Liver (tissue), 9 donors: ENCODE measurements around the gene ANKRD61. TPM values are rescaled to one million over a fixed set of nuclear protein-coding genes. Genes with fewer than 3 reads are reported as not detected.
"Not testable (repeated sequence)": the region's sequence is repeated elsewhere in the genome, so short reads cannot be mapped to it uniquely, and the experiment has no call there.

Experiments
- DNase-seq: peaks from one replicate; pipeline ENCODE4 v3.0.0-alpha.2; 2017; ENCODE audit warnings: low spot score
- H3K27ac ChIP-seq, 2 donors: one replicate each; pipeline ENCODE4 v1.7.0; 2013; ENCODE audit warnings: inconsistent platforms in 2 of 2, low read length in 2 of 2, control low read depth in 1 of 2, low read depth in 1 of 2, mild to moderate bottlenecking in 1 of 2
- H3K27me3 ChIP-seq, 4 donors: one replicate each; pipeline versions ENCODE4 v1.6.1 to v1.7.0; 2013; ENCODE audit warnings: low read length in 3 of 4, inconsistent platforms in 1 of 4, mild to moderate bottlenecking in 1 of 4, moderate library complexity in 1 of 4; ENCODE audit not compliant: control insufficient read depth in 4 of 4, insufficient read depth in 4 of 4
- H3K36me3 ChIP-seq, 4 donors: one replicate each; pipeline versions ENCODE4 v1.6.1 to v1.7.0; 2013; ENCODE audit warnings: low read length in 3 of 4, mild to moderate bottlenecking in 3 of 4, low read depth in 1 of 4, moderate library complexity in 1 of 4; ENCODE audit not compliant: control insufficient read depth in 4 of 4, insufficient read depth in 3 of 4
- H3K4me1 ChIP-seq, 4 donors: one replicate each; pipeline versions ENCODE4 v1.6.1 to v1.7.0; 2013; ENCODE audit warnings: low read length in 3 of 4, mild to moderate bottlenecking in 3 of 4, moderate library complexity in 1 of 4; ENCODE audit not compliant: control insufficient read depth in 4 of 4, insufficient read depth in 4 of 4
- H3K4me3 ChIP-seq, 3 donors: one replicate each; pipeline versions ENCODE4 v1.6.1 to v1.7.0; 2013; ENCODE audit warnings: low read length in 3 of 3, control low read depth in 1 of 3, low read depth in 1 of 3, mild to moderate bottlenecking in 1 of 3
- H3K9ac ChIP-seq, 2 donors: one replicate each; pipeline ENCODE4 v1.7.0; 2013; ENCODE audit warnings: low read length in 2 of 2, mild to moderate bottlenecking in 2 of 2, moderate library complexity in 2 of 2, control low read depth in 1 of 2, low read depth in 1 of 2
- H3K9me3 ChIP-seq, 4 donors: one replicate each; pipeline versions ENCODE4 v1.6.1 to v1.7.0; 2013; ENCODE audit warnings: low read length in 3 of 4; ENCODE audit not compliant: control insufficient read depth in 4 of 4
- ATF3 ChIP-seq: IDR thresholded peaks from 2 replicates; pipeline ENCODE4 v1.6.1; 2016; ENCODE audit warnings: antibody characterized with exemption
- EGR1 ChIP-seq, 2 donors: IDR thresholded peaks; 2 replicates each; pipeline ENCODE4 v1.6.1; 2016 to 2018; ENCODE audit warnings: antibody characterized with exemption in 2 of 2, low read depth in 2 of 2
- FOXA1 ChIP-seq: IDR thresholded peaks from 2 replicates; pipeline ENCODE4 v1.6.1; 2016; ENCODE audit warnings: antibody characterized with exemption
- FOXA2 ChIP-seq: IDR thresholded peaks from 2 replicates; pipeline ENCODE4 v1.6.1; 2016; ENCODE audit warnings: antibody characterized with exemption
- GABPA ChIP-seq, 2 donors: IDR thresholded peaks in 1 of 2; conservative IDR thresholded peaks in 1 of 2; 2 replicates each; pipeline ENCODE4 v1.6.1; 2016; ENCODE audit warnings: antibody characterized with exemption in 2 of 2, mild to moderate bottlenecking in 1 of 2, moderate library complexity in 1 of 2
- HNF4A ChIP-seq, 2 donors: conservative IDR thresholded peaks; 2 replicates each; pipeline ENCODE4 v1.6.1; 2016; ENCODE audit warnings: antibody characterized with exemption in 2 of 2, mild to moderate bottlenecking in 2 of 2
- MAX ChIP-seq: IDR thresholded peaks from 2 replicates; pipeline ENCODE4 v1.6.1; 2016; ENCODE audit warnings: antibody characterized with exemption
- NR2F2 ChIP-seq: IDR thresholded peaks from 2 replicates; pipeline ENCODE4 v1.6.1; 2016; ENCODE audit warnings: antibody characterized with exemption
- SP1 ChIP-seq: IDR thresholded peaks from 2 replicates; pipeline ENCODE4 v1.6.1; 2018; ENCODE audit warnings: antibody characterized with exemption, mild to moderate bottlenecking
- TAF1 ChIP-seq: conservative IDR thresholded peaks from 2 replicates; pipeline ENCODE4 v1.6.1; 2016; ENCODE audit warnings: antibody characterized with exemption, mild to moderate bottlenecking
- YY1 ChIP-seq: IDR thresholded peaks from 2 replicates; pipeline ENCODE4 v1.6.1; 2016; ENCODE audit warnings: antibody characterized with exemption, mild to moderate bottlenecking
- WGBS: extraction: QIAGEN DNeasy Blood & Tissue Kit; methylation state at CpG from one replicate; pipeline ENCODE4 v1.1.7; 2013; 5-methylcytosine and 5-hydroxymethylcytosine counted together
- polyA plus RNA-seq, 2 donors: library from polyadenylated mRNA; stranded (reverse) in 1 of 2; unstranded in 1 of 2; fragments of 200-250 nt in 1 of 2; fragments of >200 nt in 1 of 2; fragmentation: Nextera tagmentation in 1 of 2; extraction: Ambion mirVana in 1 of 2; gene quantifications; one replicate each; pipeline versions ENCODE4 v1.2.1 to v1.2.3, GENCODE V29; 2013 to 2015
- total RNA-seq, 2 donors: library from RNA; depleted of rRNA; stranded (reverse); fragments of >200 nt; gene quantifications; one replicate each; pipeline ENCODE4 v1.2.3, GENCODE V29; 2014
- TF ChIP-seq, protein P1 (sequence below): fragments of 150-350 bp; IDR thresholded peaks from 2 replicates; pipeline ENCODE4 v1.5.1; 2017; ENCODE audit warnings: improper control_type of control experiment, low read depth, low read length; ENCODE audit not compliant: missing input control
- TF ChIP-seq, protein P2 (sequence below): IDR thresholded peaks from 2 replicates; pipeline ENCODE4 v1.6.1; 2016; ENCODE audit warnings: antibody characterized with exemption
- donor health status: healthy.
- donor health status: healthy.
- donor health status: healthy.
- donor health status: healthy.
- donor health status: healthy.

Gene ANKRD61
- total and polyA plus RNA-seq, 4 donors, result 0.08 to 0.42 TPM; not detected in 2

DNA sequence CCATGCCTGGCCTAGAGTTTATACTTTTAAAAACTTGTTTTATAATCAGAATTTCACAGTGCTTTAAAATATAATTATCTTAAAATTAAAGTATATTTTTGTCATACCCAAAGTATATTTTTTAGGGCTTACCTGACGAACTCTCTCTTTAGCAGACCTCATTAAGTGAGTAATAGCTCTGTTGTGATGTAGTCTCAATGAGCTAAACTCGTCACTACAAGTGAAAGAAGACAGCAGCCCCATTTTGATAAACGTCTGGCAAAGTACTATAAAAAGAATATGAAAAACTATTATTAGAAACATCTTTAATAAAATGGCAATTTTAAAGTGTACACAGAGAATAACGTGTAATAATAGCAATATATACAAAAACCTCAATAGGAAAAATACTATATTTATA is 18.6 kb downstream of the ANKRD61 start:
- DNase-seq, result no peak
- no peaks in the 10 kb centered on the region for H3K9me3 ChIP-seq
- peaks cover 0 to 3% (median 0%) of the 10 kb centered on the region in 4 donors for H3K4me1 ChIP-seq
- H3K27ac ChIP-seq, result no peak overlapping the region
- H3K27me3 ChIP-seq, result no peaks in the 10 kb centered on the region
- H3K36me3 ChIP-seq, result peaks cover 9 to 46% (median 35%) of the 10 kb centered on the region in 4 donors
- H3K9ac ChIP-seq, result no peak overlapping the region
- H3K4me3 ChIP-seq, result no peak overlapping the region
- TF ChIP-seq FOXA2, result no peak
- no peak for TF ChIP-seq EGR1 (IDR thresholded peaks at IDR 0.05; ENCODE audit: low read depth in 2 of 2)
- TF ChIP-seq, protein P1, sequence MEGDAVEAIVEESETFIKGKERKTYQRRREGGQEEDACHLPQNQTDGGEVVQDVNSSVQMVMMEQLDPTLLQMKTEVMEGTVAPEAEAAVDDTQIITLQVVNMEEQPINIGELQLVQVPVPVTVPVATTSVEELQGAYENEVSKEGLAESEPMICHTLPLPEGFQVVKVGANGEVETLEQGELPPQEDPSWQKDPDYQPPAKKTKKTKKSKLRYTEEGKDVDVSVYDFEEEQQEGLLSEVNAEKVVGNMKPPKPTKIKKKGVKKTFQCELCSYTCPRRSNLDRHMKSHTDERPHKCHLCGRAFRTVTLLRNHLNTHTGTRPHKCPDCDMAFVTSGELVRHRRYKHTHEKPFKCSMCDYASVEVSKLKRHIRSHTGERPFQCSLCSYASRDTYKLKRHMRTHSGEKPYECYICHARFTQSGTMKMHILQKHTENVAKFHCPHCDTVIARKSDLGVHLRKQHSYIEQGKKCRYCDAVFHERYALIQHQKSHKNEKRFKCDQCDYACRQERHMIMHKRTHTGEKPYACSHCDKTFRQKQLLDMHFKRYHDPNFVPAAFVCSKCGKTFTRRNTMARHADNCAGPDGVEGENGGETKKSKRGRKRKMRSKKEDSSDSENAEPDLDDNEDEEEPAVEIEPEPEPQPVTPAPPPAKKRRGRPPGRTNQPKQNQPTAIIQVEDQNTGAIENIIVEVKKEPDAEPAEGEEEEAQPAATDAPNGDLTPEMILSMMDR, result no peak
- TF ChIP-seq, protein P2, sequence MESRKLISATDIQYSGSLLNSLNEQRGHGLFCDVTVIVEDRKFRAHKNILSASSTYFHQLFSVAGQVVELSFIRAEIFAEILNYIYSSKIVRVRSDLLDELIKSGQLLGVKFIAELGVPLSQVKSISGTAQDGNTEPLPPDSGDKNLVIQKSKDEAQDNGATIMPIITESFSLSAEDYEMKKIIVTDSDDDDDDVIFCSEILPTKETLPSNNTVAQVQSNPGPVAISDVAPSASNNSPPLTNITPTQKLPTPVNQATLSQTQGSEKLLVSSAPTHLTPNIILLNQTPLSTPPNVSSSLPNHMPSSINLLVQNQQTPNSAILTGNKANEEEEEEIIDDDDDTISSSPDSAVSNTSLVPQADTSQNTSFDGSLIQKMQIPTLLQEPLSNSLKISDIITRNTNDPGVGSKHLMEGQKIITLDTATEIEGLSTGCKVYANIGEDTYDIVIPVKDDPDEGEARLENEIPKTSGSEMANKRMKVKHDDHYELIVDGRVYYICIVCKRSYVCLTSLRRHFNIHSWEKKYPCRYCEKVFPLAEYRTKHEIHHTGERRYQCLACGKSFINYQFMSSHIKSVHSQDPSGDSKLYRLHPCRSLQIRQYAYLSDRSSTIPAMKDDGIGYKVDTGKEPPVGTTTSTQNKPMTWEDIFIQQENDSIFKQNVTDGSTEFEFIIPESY, result no peak
- TF ChIP-seq HNF4A (conservative IDR thresholded peaks at IDR 0.05), result no peak
- no peak for TF ChIP-seq MAX
- TF ChIP-seq YY1, result no peak
- no peak for TF ChIP-seq NR2F2
- no peak for TF ChIP-seq GABPA (IDR thresholded peaks at IDR 0.05 in 1 of 2, conservative IDR thresholded peaks at IDR 0.05 in 1 of 2)
- TF ChIP-seq SP1, result no peak
- TF ChIP-seq ATF3, result no peak
- 85% methylated on average over 4 of the region's 4 CpGs for WGBS

DNA sequence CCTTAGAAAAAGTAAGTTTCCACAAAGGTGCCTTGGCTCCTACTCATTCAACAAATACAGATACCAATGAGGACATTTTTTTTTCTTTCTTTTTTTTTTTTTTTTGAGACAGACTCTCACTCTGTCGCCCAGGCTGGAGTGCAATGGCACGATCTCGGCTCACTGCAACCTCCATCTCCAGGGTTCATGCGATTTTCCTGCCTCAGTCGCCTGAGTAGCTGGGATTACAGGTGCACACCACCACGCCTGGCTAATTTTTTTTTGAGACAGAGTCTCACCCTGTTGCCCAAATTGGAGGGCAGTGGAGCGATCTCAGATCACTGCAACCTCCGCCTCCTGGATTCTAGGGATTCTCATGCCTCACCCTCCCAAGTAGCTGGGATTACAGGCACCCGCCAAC is 20.0 kb downstream of the ANKRD61 start:
- H3K36me3 ChIP-seq, result peaks cover 4 to 35% (median 27%) of the 10 kb centered on the region in 4 donors

GRCh38 chr7:6056616-6057015 is 25.4 kb downstream of the ANKRD61 start:
- H3K4me1 ChIP-seq, result peaks cover 4 to 18% (median 15%) of the 10 kb centered on the region in 4 donors
- H3K4me3 ChIP-seq, result no peak overlapping the region
- H3K27ac ChIP-seq, result no peak overlapping the region
- no peak overlapping the region for H3K9ac ChIP-seq
- TF ChIP-seq TAF1 (no peak), ATF3 (no peak), FOXA1 (no peak), EGR1 (IDR thresholded peaks at IDR 0.05; ENCODE audit: low read depth in 2 of 2) (no peak)
- no peaks in the 10 kb centered on the region for H3K27me3 ChIP-seq
- 57% methylated on average over 1 of the region's 1 CpG for WGBS
- H3K36me3 ChIP-seq, result peaks cover 1 to 9% (median 6%) of the 10 kb centered on the region in 4 donors
- H3K9me3 ChIP-seq, result no peaks in the 10 kb centered on the region
- no peak for DNase-seq

More for the DNA sequence above, 20.0 kb downstream of the ANKRD61 start:
- H3K27ac ChIP-seq, DNase-seq, H3K4me1 ChIP-seq, H3K9me3 ChIP-seq, H3K9ac ChIP-seq, H3K4me3 ChIP-seq, H3K27me3 ChIP-seq: not testable (repeated sequence)
- 92% methylated on average over 9 of the region's 9 CpGs for WGBS
